Measurements from ENCODE around the gene PTPRK.
"Not testable (repeated sequence)": the region's sequence is repeated elsewhere in the genome, so short reads cannot be mapped to it uniquely, and the experiment has no call there.

Gene PTPRK

DNA sequence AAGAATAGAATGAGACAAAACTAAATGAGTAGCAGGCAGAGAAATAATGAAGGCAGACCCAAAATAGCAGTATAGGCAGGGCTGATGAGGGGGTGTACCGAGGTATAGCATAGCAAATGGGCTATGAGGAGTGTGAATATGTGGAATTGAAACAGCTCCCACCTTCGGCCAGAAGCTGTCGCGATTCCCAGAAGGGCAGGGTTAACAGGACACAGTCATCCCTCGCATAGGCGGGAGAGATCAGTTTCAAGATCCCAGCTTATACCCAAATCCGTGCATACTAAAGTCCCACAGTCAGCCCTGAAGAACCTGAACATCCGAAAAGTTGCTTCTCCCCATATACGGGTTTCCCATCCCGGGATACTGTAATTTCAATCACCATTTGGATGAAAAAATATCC lies 82.7 kb downstream of the PTPRK start:
- no peak for DNase-seq

GRCh38 chr6:128434752-128435151 lies 85.6 kb downstream of the PTPRK start:
- not testable (repeated sequence) for DNase-seq

- no peak for DNase-seq
These were observed 88.0 kb downstream of the PTPRK start for GRCh38 chr6:128432394-128432793.

DNA sequence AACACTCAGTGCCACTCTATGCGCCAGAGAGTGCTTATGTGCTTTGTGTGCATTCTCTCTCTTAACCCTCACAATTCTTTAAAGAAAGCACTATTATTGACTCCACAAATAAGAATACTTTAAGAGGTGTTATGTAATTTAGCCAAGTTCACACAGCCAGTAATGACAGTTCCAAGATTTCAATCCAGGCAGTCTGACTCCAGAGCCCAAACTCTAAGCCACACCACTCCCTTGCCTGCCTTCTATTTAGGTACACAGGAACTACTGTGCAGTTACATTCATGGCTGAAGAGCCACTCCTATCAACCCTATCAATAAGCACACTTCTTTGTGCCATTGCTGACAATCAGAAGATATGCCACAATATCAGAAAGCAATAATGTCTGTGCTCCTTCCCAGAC lies 93.3 kb downstream of the PTPRK start:
- no peak for DNase-seq

DNA sequence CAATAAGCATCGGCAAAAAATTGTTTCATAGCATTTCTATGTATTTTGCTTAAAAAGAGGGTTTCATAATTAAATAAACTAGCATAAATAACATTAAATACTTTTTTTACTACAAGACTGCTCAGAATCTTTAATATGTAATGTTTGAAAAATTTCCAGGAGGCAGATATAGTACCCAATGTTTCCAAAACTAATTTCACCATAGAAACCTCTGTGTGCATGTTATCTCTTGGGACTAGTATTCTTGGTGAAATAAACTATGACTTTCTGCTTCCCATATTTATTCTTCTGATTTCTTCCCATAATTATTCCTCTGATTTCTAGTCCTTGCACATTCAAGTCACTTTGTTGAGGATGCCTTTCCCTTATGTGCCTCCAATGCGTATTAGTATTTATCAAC lies 94.5 kb downstream of the PTPRK start:
- DNase-seq: no peak

GRCh38 chr6:128422871-128423270 lies 97.5 kb downstream of the PTPRK start:
- DNase-seq: no peak

DNA sequence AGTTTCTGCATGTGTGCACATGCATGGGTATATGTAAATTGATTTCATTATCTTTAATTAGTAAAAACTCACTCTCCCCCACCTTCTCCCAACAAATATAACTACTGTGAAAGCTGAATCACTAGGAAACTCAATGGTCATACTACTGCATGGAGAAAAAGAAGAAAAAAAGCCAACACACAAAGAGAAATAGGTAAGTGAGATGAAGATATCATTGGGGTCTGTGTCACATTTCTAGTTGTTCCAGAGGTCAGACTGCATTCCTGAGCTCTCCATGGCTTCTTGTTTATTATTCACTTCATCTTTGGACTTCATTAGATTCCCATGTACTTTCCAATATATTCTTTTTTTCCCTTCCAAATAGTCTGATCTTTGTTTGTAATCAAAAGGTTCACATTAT lies 98.2 kb downstream of the PTPRK start:
- no peak for DNase-seq

- DNase-seq: peak in 2 of 14 donors; percentile 2 to 11
These were observed 98.6 kb downstream of the PTPRK start for GRCh38 chr6:128421788-128422187.

- no peak for DNase-seq
These were observed 102.7 kb downstream of the PTPRK start for GRCh38 chr6:128417698-128418097.

DNA sequence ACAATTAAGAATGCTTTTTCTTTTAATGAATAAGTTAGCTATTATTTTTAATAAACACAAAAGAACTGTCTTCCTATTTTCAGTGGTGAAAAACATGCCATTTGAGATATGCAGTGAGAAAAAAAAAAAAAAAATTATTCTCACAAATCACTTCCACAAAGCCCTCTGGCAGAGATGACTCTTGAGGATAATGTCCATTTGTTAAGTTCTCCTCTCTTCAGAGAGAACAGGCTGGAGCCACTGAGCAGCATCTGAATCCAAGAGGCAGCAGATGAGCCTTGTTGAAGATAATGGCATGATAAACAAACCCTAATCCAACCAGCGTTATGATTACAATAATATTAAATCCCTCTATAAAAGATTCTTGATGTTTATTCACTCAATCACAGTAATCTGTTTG lies 105.0 kb downstream of the PTPRK start:
- DNase-seq: no peak

- no peak for DNase-seq
These were observed 105.5 kb downstream of the PTPRK start for GRCh38 chr6:128414943-128415342.

GRCh38 chr6:128413291-128413690 lies 107.1 kb downstream of the PTPRK start:
- DNase-seq: no peak

- DNase-seq: no peak
These were observed 107.7 kb downstream of the PTPRK start for GRCh38 chr6:128412680-128413079.

DNA sequence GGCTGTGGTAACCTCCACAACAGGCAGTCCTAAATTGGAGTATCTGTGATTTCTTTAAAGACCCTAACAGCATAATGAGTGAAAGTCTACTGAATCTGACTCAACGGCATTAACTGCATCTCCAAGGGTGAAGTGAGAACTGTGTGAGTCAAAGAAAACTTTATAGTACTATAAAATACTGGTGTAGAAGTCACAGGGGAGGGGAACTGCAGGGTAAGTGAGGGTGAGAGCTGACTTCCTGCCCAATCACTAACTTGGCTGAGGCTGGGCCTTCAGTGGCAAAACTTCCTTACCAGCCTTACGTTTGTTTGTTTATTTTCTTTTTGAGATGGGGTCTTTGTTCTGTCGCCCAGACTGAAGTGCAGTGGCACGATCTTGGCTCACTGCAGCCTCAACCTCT lies 109.8 kb downstream of the PTPRK start:
- DNase-seq: no peak

- no peak for DNase-seq
These were observed 111.4 kb downstream of the PTPRK start for GRCh38 chr6:128409003-128409402.

- no peak for DNase-seq
These were observed 113.9 kb downstream of the PTPRK start for GRCh38 chr6:128406453-128406852.

DNA sequence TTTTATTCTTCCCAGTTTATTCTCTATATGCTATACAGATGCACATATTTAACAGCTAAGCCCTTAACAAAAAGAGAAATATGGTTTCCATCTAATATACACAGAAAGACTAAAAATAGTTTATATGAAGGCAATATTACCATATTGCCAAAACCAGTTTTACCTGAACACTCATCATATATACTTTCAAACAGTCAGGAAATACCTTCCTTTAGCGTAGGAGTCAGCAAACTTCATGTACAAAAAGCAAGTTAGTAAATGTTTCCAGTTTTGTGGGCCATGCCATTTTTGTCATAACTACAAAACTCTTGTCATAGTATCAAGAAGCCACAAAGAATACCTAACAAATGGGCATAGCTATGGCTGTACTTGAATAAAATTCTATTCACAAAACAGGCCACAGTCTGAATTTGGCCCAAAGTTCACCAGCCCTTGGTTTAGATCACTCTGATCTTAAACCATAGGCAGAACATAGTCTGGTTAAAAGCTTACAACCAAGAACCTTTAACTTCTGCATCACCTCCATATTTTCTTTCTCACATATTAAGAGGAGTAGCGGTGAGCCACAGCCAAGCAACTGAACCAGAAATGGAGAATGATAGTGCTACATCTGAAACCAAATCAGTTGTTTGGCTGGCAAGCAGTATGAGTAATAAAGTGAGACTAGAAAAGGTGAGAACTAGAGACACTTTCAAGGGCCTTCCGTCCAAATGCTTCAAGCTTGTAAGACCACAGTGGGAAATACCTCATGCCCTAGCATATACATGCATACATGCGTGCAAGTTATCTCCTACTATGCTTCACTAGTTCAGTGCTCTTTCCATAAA lies 116.6 kb downstream of the PTPRK start:
- DNase-seq: no peak

- DNase-seq: no peak
These were observed 119.5 kb downstream of the PTPRK start for GRCh38 chr6:128400875-128401274.

GRCh38 chr6:128397996-128398395 lies 122.4 kb downstream of the PTPRK start:
- no peak for DNase-seq

DNA sequence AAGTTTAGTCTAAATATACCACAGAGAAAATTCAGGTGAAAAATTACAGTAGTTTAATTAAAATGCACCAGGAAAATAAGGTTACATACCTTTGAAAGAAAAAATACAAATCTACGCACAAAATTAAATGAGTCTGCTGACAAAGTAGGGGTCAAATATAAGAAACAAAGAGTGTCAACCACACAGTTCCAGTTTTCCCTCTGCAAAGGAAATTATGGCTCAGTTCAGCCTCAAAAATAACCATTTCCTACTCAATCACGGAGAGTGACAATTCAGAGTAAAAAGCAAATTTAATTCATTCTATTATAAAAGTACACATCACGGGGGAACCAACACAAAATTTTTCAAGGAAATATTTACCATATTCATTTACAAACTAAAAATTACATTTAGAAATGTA lies 124.8 kb downstream of the PTPRK start:
- DNase-seq: no peak

DNA sequence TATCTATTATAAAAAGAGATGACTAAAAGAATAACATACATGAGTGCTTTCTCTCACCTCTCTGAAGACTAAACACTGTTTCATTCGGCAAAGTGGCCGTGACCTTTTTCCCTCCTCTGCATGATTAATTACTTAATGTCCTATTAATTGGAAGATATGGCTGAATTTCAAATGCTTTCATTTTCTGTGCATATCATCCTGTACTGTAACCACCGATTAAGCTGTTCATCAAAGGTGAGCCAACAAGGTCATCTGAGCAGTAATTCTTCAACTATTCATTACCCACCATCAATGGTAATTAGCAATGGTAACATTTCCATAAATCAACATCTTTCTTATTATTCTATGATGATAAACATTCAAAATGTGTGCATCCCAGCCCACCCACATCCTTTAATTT lies 125.2 kb downstream of the PTPRK start:
- DNase-seq: no peak

GRCh38 chr6:128394167-128394566 lies 126.2 kb downstream of the PTPRK start:
- no peak for DNase-seq

- no peak for DNase-seq
These were observed 130.4 kb downstream of the PTPRK start for GRCh38 chr6:128389820-128390534.

GRCh38 chr6:128388380-128388779 lies 132.0 kb downstream of the PTPRK start:
- no peak for DNase-seq

All from C1 segment of cervical spinal cord (tissue), 14 donors.